Neural cell (in vitro differentiated cells): ENCODE data around the gene CPAMD8.

Experiments
- EP300 ChIP-seq: fragments of 450-650 bp; conservative IDR thresholded peaks from 2 replicates; pipeline ENCODE4 v1.6.1; 2014; ENCODE audit warnings: antibody characterized with exemption, mild to moderate bottlenecking, moderate library complexity; ENCODE audit not compliant: poor library complexity, severe bottlenecking
- EZH2 ChIP-seq: fragments of 200-600, 300-800 bp; shearing (Covaris generic), sonication (generic); IDR thresholded peaks from 2 replicates; pipeline ENCODE4 v1.6.1; 2014; ENCODE audit warnings: antibody characterized with exemption, low read length, borderline replicate concordance, mild to moderate bottlenecking; ENCODE audit not compliant: insufficient read depth, poor library complexity, severe bottlenecking
- MXI1 ChIP-seq: fragments of 450-650 bp; conservative IDR thresholded peaks from 2 replicates; pipeline ENCODE4 v1.6.1; 2014; ENCODE audit warnings: antibody characterized with exemption, mild to moderate bottlenecking; ENCODE audit not compliant: poor library complexity, severe bottlenecking
- POLR2AphosphoS5 ChIP-seq: IDR thresholded peaks from 2 replicates; pipeline ENCODE4 v1.6.1; 2012
- TAF1 ChIP-seq: IDR thresholded peaks from 2 replicates; pipeline ENCODE4 v1.6.1; 2012; ENCODE audit warnings: low read depth
- TF ChIP-seq, protein P1 (sequence below): fragments of 450-650 bp; IDR thresholded peaks from 2 replicates; pipeline ENCODE4 v1.5.1; 2014; ENCODE audit warnings: antibody characterized with exemption, mild to moderate bottlenecking, moderate library complexity; ENCODE audit not compliant: poor library complexity, severe bottlenecking
- TF ChIP-seq, protein P2 (sequence below): IDR thresholded peaks from 2 replicates; pipeline ENCODE4 v1.6.1; 2012; ENCODE audit warnings: borderline replicate concordance

DNA sequence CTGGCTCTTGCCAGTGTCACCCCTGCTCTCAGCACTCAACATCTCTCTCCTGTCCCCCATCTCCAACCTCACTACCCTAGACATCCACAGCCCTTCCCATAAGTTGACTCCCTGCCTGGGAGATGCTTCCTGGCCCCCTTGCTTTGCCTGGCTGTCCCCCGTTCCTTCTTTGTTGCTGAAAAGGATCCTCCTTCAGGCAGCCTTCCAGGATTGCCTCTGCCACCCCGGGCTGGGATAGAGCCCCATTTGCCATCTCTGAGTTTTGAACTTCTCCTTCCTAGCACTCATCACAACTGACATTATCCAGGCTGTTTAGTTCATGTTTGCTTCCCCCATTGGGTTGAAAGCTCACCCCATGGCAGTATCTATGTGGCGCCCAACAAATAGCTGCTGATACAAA, 20.0 kb downstream of the CPAMD8 start:
- TF ChIP-seq, protein P1, sequence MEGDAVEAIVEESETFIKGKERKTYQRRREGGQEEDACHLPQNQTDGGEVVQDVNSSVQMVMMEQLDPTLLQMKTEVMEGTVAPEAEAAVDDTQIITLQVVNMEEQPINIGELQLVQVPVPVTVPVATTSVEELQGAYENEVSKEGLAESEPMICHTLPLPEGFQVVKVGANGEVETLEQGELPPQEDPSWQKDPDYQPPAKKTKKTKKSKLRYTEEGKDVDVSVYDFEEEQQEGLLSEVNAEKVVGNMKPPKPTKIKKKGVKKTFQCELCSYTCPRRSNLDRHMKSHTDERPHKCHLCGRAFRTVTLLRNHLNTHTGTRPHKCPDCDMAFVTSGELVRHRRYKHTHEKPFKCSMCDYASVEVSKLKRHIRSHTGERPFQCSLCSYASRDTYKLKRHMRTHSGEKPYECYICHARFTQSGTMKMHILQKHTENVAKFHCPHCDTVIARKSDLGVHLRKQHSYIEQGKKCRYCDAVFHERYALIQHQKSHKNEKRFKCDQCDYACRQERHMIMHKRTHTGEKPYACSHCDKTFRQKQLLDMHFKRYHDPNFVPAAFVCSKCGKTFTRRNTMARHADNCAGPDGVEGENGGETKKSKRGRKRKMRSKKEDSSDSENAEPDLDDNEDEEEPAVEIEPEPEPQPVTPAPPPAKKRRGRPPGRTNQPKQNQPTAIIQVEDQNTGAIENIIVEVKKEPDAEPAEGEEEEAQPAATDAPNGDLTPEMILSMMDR: no peak
- no peak for TF ChIP-seq TAF1
- TF ChIP-seq EP300: no peak
- TF ChIP-seq EZH2: no peak
- TF ChIP-seq MXI1: no peak
- no peak for TF ChIP-seq POLR2AphosphoS5
- TF ChIP-seq, protein P2, sequence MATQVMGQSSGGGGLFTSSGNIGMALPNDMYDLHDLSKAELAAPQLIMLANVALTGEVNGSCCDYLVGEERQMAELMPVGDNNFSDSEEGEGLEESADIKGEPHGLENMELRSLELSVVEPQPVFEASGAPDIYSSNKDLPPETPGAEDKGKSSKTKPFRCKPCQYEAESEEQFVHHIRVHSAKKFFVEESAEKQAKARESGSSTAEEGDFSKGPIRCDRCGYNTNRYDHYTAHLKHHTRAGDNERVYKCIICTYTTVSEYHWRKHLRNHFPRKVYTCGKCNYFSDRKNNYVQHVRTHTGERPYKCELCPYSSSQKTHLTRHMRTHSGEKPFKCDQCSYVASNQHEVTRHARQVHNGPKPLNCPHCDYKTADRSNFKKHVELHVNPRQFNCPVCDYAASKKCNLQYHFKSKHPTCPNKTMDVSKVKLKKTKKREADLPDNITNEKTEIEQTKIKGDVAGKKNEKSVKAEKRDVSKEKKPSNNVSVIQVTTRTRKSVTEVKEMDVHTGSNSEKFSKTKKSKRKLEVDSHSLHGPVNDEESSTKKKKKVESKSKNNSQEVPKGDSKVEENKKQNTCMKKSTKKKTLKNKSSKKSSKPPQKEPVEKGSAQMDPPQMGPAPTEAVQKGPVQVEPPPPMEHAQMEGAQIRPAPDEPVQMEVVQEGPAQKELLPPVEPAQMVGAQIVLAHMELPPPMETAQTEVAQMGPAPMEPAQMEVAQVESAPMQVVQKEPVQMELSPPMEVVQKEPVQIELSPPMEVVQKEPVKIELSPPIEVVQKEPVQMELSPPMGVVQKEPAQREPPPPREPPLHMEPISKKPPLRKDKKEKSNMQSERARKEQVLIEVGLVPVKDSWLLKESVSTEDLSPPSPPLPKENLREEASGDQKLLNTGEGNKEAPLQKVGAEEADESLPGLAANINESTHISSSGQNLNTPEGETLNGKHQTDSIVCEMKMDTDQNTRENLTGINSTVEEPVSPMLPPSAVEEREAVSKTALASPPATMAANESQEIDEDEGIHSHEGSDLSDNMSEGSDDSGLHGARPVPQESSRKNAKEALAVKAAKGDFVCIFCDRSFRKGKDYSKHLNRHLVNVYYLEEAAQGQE: no peak
